Testis (tissue), 3 donors: ENCODE data around the gene SLC4A2. TPM values are rescaled to one million over a fixed set of nuclear protein-coding genes. Genes with fewer than 3 reads are reported as not detected.

ENCODE experiments used
- DNase-seq: peaks from one replicate; pipeline ENCODE4 v3.0.0-alpha.2; 2019
- H3K27ac ChIP-seq, 2 donors: fragments of 200-600 bp; sonication (generic); one replicate each; pipeline ENCODE4 v1.5.1; 2019
- H3K27me3 ChIP-seq: fragments of 200-600 bp; sonication (generic); one replicate; pipeline ENCODE4 v1.5.1; 2019
- H3K36me3 ChIP-seq: fragments of 200-600 bp; sonication (generic); one replicate; pipeline ENCODE4 v1.5.1; 2017; ENCODE audit warnings: low read depth; ENCODE audit errors: missing control alignments
- H3K4me1 ChIP-seq: fragments of 200-600 bp; sonication (generic); one replicate; pipeline ENCODE4 v1.5.1; 2019
- H3K4me3 ChIP-seq, 2 donors: fragments of 200-600 bp; sonication (generic); one replicate each; pipeline ENCODE4 v1.5.1; 2017 to 2019
- H3K9me3 ChIP-seq: fragments of 200-600 bp; sonication (generic); one replicate; pipeline ENCODE4 v1.5.1; 2017
- POLR2A ChIP-seq: fragments of 450-650 bp; IDR thresholded peaks from one replicate; pipeline ENCODE4 v1.6.1; 2017; ENCODE audit warnings: antibody characterized with exemption, mild to moderate bottlenecking, moderate library complexity
- WGBS, 2 donors: methylation state at CpG; one replicate each; pipeline ENCODE4 v1.1.5; 2018; 5-methylcytosine and 5-hydroxymethylcytosine counted together
- intact Hi-C: fragments of 100-400 bp; cut with DNase I; formaldehyde crosslinking; loops from one replicate; pipeline ENCODE4 v1.15.1; 2023; ENCODE audit warnings: low total_unique reads
- polyA plus RNA-seq: library from polyadenylated mRNA; stranded (reverse); fragments of 350-450 nt; fragmentation: Illumina TruSeq; extraction: RNeasy Lipid Tissue Mini Kit (QIAGEN cat#74804); gene quantifications from one replicate; pipeline ENCODE4 v1.2.3, GENCODE V29; 2014; ENCODE audit warnings: low read depth, low replicate concordance; ENCODE audit not compliant: insufficient read depth
- total RNA-seq, 2 donors: library from RNA; depleted of rRNA; stranded (reverse); fragments of >200 nt; gene quantifications; one replicate each; pipeline ENCODE4 v1.2.3, GENCODE V29; 2016
- TF ChIP-seq, protein P1 (sequence below), 3 experiments: fragments of 450-650 bp in 2 of 3; fragments of 200-600 bp in 1 of 3; sonication (generic) in 1 of 3; IDR thresholded peaks; one replicate each; pipeline ENCODE4 v1.5.1; 2016 to 2019; ENCODE audit warnings: antibody characterized with exemption in 3 of 3, mild to moderate bottlenecking in 2 of 3, moderate library complexity in 1 of 3

SLC4A2 gene
- total and polyA plus RNA-seq, 3 donors from 2014 or later, result 68.9 to 153 (median 147) TPM

DNA sequence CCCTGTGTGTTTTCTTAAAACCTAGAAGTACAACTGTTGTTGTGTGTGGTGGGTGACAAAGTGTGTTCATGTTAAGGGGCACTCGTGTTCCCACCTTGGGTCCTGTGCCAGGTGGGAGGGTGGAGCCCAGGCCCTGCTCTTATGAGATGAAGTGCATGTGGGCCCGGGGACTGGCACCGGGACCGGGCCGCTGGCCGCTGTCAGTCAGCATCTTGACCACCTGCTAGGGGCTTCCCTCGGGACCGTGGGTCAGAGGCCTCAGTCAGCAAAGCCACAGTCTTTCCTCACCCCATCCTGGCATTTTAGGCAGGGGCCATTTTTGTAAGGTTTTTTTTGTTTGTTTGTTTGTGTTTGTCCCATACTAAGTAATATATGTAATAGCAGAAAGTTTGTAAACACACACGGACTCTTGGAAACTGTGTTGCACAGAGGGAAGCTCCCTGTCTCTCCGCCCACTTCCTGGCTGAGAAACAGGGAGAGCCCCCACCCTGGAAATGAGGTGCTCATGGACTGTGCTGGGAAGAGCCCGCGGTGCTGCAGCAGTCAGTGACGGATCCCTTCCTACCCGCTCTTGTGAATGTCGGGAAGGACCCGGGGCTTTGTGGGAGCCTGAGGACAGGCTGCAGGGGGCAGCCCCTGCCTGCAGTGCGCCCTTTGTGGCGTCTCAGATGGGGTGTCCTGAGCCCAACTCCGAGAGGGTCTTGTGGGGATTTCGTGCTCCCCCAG lies 40.3 kb downstream of the SLC4A2 start:
- Histone ChIP-seq H3K27me3 (no peaks in the 10 kb centered on the region), H3K4me1 (no peaks in the 10 kb centered on the region), H3K4me3 (no peak overlapping the region), H3K36me3 (no peaks in the 10 kb centered on the region), H3K27ac (no peak overlapping the region), H3K9me3 (no peaks in the 10 kb centered on the region)
- intact Hi-C loops, result no loop called here
- 63 to 66% methylated on average over 10 to 19 of the region's 20 CpGs for WGBS, 2 donors
- no peak for DNase-seq
- no peak for TF ChIP-seq POLR2A
- TF ChIP-seq, protein P1, sequence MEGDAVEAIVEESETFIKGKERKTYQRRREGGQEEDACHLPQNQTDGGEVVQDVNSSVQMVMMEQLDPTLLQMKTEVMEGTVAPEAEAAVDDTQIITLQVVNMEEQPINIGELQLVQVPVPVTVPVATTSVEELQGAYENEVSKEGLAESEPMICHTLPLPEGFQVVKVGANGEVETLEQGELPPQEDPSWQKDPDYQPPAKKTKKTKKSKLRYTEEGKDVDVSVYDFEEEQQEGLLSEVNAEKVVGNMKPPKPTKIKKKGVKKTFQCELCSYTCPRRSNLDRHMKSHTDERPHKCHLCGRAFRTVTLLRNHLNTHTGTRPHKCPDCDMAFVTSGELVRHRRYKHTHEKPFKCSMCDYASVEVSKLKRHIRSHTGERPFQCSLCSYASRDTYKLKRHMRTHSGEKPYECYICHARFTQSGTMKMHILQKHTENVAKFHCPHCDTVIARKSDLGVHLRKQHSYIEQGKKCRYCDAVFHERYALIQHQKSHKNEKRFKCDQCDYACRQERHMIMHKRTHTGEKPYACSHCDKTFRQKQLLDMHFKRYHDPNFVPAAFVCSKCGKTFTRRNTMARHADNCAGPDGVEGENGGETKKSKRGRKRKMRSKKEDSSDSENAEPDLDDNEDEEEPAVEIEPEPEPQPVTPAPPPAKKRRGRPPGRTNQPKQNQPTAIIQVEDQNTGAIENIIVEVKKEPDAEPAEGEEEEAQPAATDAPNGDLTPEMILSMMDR (IDR thresholded peaks at IDR 0.05), result no peak

DNA sequence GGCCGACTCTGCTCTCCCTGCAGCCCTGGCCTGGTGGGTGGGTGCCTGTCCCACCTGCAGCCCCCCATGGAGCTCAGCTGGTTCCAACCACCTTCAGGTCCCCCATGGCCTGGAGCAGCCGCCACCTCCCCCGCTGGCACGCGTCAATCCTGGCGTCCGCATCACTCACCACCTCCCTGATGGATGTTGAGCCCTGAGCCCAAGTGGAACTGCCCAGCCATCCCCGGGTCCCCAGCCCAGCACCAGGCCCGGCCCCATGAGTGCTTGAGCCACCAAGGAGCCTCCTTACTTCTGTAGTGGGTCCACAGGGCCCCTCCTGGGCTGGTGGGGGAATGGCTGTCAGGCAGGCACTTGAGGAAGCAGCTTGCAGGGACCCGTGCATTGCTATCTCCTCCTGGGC lies 41.5 kb downstream of the SLC4A2 start:
- no peak for TF ChIP-seq POLR2A
- TF ChIP-seq, protein P1 (IDR thresholded peaks at IDR 0.05), result no peak
- 93 to 100% methylated on average over 5 to 9 of the region's 10 CpGs for WGBS, 2 donors
- no peaks in the 10 kb centered on the region for H3K9me3 ChIP-seq
- no peaks in the 10 kb centered on the region for H3K4me1 ChIP-seq
- H3K4me3 ChIP-seq, result no peak overlapping the region
- H3K27me3 ChIP-seq, result no peaks in the 10 kb centered on the region
- no peaks in the 10 kb centered on the region for H3K36me3 ChIP-seq
- intact Hi-C loops, result no loop called here
- no peak overlapping the region for H3K27ac ChIP-seq
- no peak for DNase-seq

DNA sequence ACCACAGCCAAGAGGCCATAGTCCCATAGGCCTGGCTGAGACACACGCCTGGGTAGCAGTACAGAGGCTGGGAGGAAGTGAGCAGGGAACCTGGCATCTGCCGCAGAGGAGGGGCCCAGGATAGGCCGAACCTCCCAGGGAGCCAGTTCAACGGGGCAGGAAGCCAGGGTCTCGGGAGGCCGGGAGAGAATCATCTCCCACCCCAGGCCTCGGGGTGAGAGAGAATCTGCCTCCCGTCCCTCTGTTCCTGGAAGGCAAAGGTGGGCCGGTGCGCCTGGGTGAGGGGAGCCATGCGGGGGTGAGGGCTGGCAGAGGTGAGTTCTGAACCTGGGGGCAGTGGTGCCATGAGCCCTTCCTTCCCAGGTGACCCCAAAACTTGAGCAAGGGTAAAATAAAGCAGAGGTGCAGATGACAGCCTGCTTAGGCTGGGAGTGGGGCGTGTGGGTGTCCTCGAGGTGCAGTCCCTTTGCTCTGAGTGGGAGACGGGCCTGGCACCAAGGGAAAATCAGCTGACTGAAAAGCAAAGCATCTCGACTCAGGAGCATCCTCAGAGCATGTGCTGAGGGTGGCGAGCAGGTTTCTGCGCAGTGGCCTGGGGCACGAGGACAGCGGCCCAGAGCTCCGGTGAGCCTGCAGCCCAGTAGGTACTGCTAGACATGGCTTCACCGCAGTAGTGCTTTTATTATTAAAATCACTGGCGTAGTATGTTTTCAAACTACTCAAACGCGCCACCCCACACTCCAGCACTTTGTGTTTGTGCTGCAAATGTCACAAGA lies 42.4 kb downstream of the SLC4A2 start:
- no peak overlapping the region for H3K4me3 ChIP-seq
- WGBS, 2 donors, result 80 to 83% methylated on average over 21 to 24 of the region's 24 CpGs
- TF ChIP-seq, protein P1 (IDR thresholded peaks at IDR 0.05), result no peak
- no peak for TF ChIP-seq POLR2A

DNA sequence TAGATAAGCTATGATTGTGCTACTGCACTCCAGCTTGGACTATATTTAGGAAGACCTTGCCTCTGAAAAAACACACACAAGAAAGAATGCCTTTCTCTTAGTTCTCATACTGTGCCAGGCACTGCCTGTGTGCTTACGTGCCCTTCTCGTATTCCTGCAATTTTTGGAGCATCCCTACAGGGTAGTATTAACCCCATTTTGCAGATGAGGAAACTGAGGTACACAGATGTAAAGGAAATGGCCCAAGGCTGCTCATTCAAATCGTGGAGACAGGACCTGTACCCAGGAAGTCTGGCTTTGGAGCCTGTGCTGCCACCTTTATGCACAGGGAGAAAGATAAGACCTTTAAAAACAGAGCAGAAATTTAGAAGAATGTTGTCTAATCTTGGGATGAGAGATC lies 43.6 kb downstream of the SLC4A2 start:
- TF ChIP-seq, protein P1 (IDR thresholded peaks at IDR 0.05), result no peak
- no peak overlapping the region for H3K4me3 ChIP-seq
- intact Hi-C loops, result no loop called here
- DNase-seq, result no peak
- no peaks in the 10 kb centered on the region for H3K9me3 ChIP-seq
- H3K4me1 ChIP-seq, result no peaks in the 10 kb centered on the region
- no peak overlapping the region for H3K27ac ChIP-seq
- H3K27me3 ChIP-seq, result no peaks in the 10 kb centered on the region
- no peaks in the 10 kb centered on the region for H3K36me3 ChIP-seq
- 83 to 85% methylated on average over 3 of the region's 3 CpGs for WGBS, 2 donors

More for the DNA sequence above, 42.4 kb downstream of the SLC4A2 start:
- Histone ChIP-seq H3K36me3 (no peaks in the 10 kb centered on the region), H3K27me3 (no peaks in the 10 kb centered on the region), H3K4me1 (no peaks in the 10 kb centered on the region), H3K27ac (no peak overlapping the region), H3K9me3 (no peaks in the 10 kb centered on the region)
- no peak for DNase-seq
- intact Hi-C loops, result no loop called here
